ENCODE measurements around the gene VSTM2B.
"Not testable (repeated sequence)": the region's sequence is repeated elsewhere in the genome, so short reads cannot be mapped to it uniquely, and the experiment has no call there.

DNA sequence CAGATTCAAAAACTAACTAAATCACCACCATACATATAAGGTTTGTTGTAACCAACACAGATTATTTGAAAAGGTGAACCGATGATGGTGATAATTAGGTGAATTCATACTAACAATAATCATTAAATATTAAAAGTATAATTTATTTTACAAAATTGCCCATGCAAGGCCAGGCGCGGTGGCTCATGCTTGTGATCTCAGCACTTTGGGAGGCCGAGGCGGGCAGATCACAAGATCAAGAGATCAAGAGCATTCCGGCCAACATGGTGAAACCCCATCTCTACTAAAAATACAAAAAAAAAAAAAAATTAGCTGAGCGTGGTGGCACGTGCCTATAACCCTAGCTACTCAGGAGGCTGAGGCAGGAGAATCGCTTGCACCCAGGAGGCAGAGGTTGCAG is 38.8 kb upstream of the VSTM2B start:
- TF ChIP-seq, protein P1, sequence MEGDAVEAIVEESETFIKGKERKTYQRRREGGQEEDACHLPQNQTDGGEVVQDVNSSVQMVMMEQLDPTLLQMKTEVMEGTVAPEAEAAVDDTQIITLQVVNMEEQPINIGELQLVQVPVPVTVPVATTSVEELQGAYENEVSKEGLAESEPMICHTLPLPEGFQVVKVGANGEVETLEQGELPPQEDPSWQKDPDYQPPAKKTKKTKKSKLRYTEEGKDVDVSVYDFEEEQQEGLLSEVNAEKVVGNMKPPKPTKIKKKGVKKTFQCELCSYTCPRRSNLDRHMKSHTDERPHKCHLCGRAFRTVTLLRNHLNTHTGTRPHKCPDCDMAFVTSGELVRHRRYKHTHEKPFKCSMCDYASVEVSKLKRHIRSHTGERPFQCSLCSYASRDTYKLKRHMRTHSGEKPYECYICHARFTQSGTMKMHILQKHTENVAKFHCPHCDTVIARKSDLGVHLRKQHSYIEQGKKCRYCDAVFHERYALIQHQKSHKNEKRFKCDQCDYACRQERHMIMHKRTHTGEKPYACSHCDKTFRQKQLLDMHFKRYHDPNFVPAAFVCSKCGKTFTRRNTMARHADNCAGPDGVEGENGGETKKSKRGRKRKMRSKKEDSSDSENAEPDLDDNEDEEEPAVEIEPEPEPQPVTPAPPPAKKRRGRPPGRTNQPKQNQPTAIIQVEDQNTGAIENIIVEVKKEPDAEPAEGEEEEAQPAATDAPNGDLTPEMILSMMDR (IDR thresholded peaks at IDR 0.05; ENCODE audit: low read length): not testable (repeated sequence)
- TF ChIP-seq EZH2phosphoT487 (IDR thresholded peaks at IDR 0.05; ENCODE audit: low read length); EZH2 (optimal IDR thresholded peaks at IDR 0.05; ENCODE audit: low read depth, low read length): not testable (repeated sequence)
